B cell (primary cell): Measurements from ENCODE around the gene KCNA4. TPM values are rescaled to one million over a fixed set of nuclear protein-coding genes. Genes with fewer than 3 reads are reported as not detected.
"Not testable (repeated sequence)": the region's sequence is repeated elsewhere in the genome, so short reads cannot be mapped to it uniquely, and the experiment has no call there.

ENCODE experiments used
- ATAC-seq: fragments of 200-7000 bp; cut with Tn5 transposase; one replicate; pipeline ENCODE4 v1.10.0; 2021; ENCODE audit warnings: low read depth, mild to moderate bottlenecking, moderate number of reproducible peaks, moderate library complexity
- CTCF ChIA-PET: fragments of 350-600 bp; sonication (Branson Sonifier 250); formaldehyde crosslinking; loops from one replicate; lab custom pipeline; 2021; ENCODE audit warnings: antibody characterized with exemption, inconsistent platforms; lab: Charles Lee
- POLR2A ChIA-PET: fragments of 350-600 bp; sonication (Branson Sonifier 250); formaldehyde crosslinking; loops from one replicate; lab custom pipeline; 2021; ENCODE audit warnings: antibody characterized with exemption; lab: Charles Lee
- DNase-seq: peaks from one replicate; pipeline ENCODE4 v3.0.0; 2013
- H2AFZ ChIP-seq: 2 replicates; pipeline ENCODE4 v1.6.1; 2012; ENCODE audit warnings: mild to moderate bottlenecking, low read depth, low read length; ENCODE audit not compliant: insufficient read depth, poor library complexity, severe bottlenecking
- H3K27ac ChIP-seq, 2 donors: 1 replicate in 1 of 2; 2 replicates in 1 of 2; pipeline ENCODE4 v1.5.1; 2012 to 2013; ENCODE audit warnings: low read length in 2 of 2, mild to moderate bottlenecking in 2 of 2, moderate library complexity in 1 of 2
- H3K27me3 ChIP-seq, 4 experiments: fragments of 200-600 bp in 1 of 4; sonication (generic) in 1 of 4; replicated peaks in 1 of 4; 1 replicate in 2 of 4; 2 replicates in 2 of 4; pipeline versions ENCODE4 v1.6.1 to v1.7.0; 2013 to 2016; ENCODE audit warnings: low read length in 3 of 4, mild to moderate bottlenecking in 2 of 4, mixed read lengths in 1 of 4, moderate library complexity in 1 of 4; ENCODE audit not compliant: insufficient read depth in 4 of 4, control insufficient read depth in 3 of 4; ENCODE audit errors: control extremely low read depth in 1 of 4
- H3K36me3 ChIP-seq, 2 experiments: replicated peaks in 1 of 2; 1 replicate in 1 of 2; 2 replicates in 1 of 2; pipeline versions ENCODE4 v1.6.1 to v1.7.1; 2013; ENCODE audit warnings: low read length in 1 of 2; ENCODE audit not compliant: insufficient read depth in 2 of 2, control insufficient read depth in 1 of 2; ENCODE audit errors: control extremely low read depth in 1 of 2, extremely low read depth in 1 of 2
- H3K4me1 ChIP-seq, 2 donors: fragments of 200-600 bp in 1 of 2; sonication (generic) in 1 of 2; 1 replicate in 1 of 2; 2 replicates in 1 of 2; pipeline versions ENCODE4 v1.5.1 to v1.6.1; 2013 to 2017; ENCODE audit warnings: low read length in 2 of 2; ENCODE audit not compliant: control insufficient read depth in 2 of 2, insufficient read depth in 2 of 2
- H3K4me2 ChIP-seq: replicated peaks from 2 replicates; pipeline ENCODE3; 2012; ENCODE audit warnings: mild to moderate bottlenecking, low read depth, low read length; ENCODE audit not compliant: poor library complexity, severe bottlenecking
- H3K4me3 ChIP-seq, 5 experiments: fragments of 200-600 bp in 1 of 5; sonication (generic) in 1 of 5; 1 replicate in 3 of 5; 2 replicates in 2 of 5; pipeline versions ENCODE4 v1.5.1 to v1.7.0; 2011 to 2016; ENCODE audit warnings: low read length in 4 of 5, mild to moderate bottlenecking in 4 of 5, low read depth in 2 of 5, control low read depth in 1 of 5, moderate library complexity in 1 of 5; ENCODE audit not compliant: insufficient read depth in 1 of 5; ENCODE audit errors: control extremely low read depth in 1 of 5, extremely low read depth in 1 of 5
- H3K79me2 ChIP-seq: fragments of 200-600 bp; sonication (generic); one replicate; pipeline ENCODE4 v1.6.0; 2016; ENCODE audit warnings: low read length; ENCODE audit not compliant: control insufficient read depth, insufficient read depth
- H3K9ac ChIP-seq: fragments of 200-600 bp; sonication (generic); 2 replicates; pipeline ENCODE4 v1.6.1; 2017; ENCODE audit warnings: mild to moderate bottlenecking, low read length, moderate library complexity
- H3K9me3 ChIP-seq, 3 donors: one replicate each; pipeline versions ENCODE4 v1.6.1 to v1.7.1; 2013; ENCODE audit warnings: low read length in 2 of 3; ENCODE audit not compliant: control insufficient read depth in 2 of 3, insufficient read depth in 1 of 3; ENCODE audit errors: control extremely low read depth in 1 of 3
- H4K20me1 ChIP-seq: 2 replicates; pipeline ENCODE4 v1.6.0; 2012; ENCODE audit warnings: mild to moderate bottlenecking, low read length; ENCODE audit not compliant: insufficient read depth, control insufficient read depth, poor library complexity, severe bottlenecking
- H3K27ac Mint-ChIP-seq: one replicate; pipeline ENCODE4 v1.8.0; 2021; ENCODE audit warnings: mixed read lengths
- H3K27me3 Mint-ChIP-seq: one replicate; pipeline ENCODE4 v1.8.0; 2021; ENCODE audit warnings: mixed read lengths
- H3K4me1 Mint-ChIP-seq: one replicate; pipeline ENCODE4 v1.8.0; 2021; ENCODE audit warnings: mixed read lengths
- H3K4me3 Mint-ChIP-seq: one replicate; pipeline ENCODE4 v1.8.0; 2021; ENCODE audit warnings: mixed read lengths
- H3K9me3 Mint-ChIP-seq: one replicate; pipeline ENCODE4 v1.8.0; 2022; ENCODE audit warnings: mixed read lengths; ENCODE audit not compliant: insufficient read depth
- CTCF ChIP-seq: fragments of 200-600 bp; IDR thresholded peaks from one replicate; pipeline ENCODE4 v1.8.0; 2022; ENCODE audit warnings: antibody characterized with exemption, mild to moderate bottlenecking
- EZH2 ChIP-seq: IDR thresholded peaks from 2 replicates; pipeline ENCODE4 v1.6.1; 2012; ENCODE audit warnings: borderline replicate concordance, low read depth, mild to moderate bottlenecking, moderate library complexity, low read length; ENCODE audit not compliant: insufficient read depth, poor library complexity, severe bottlenecking
- WGBS: methylation state at CpG from one replicate; pipeline ENCODE4 v1.1.5; 2013; ENCODE audit warnings: missing lambda C conversion rate; ENCODE audit not compliant: insufficient coverage; 5-methylcytosine and 5-hydroxymethylcytosine counted together
- intact Hi-C: fragments of 100-400 bp; cut with micrococcal nuclease; formaldehyde crosslinking; loops from one replicate; pipeline ENCODE4 v1.10.0; 2022
- polyA plus RNA-seq: library from polyadenylated mRNA; depleted of rRNA; stranded (reverse); fragments of >200 nt; gene quantifications from 2 replicates; pipeline ENCODE4 v1.2.3, GENCODE V29; 2012
- total RNA-seq, 2 donors: library from RNA; stranded (reverse); fragments of 120-200 nt in 1 of 2; gene quantifications; 1 replicate in 1 of 2; 2 replicates in 1 of 2; pipeline versions ENCODE4 v1.2.3 to v1.2.4, GENCODE V29; 2013 to 2022

KCNA4 gene
- total and polyA plus RNA-seq, 2 donors (not counting 1 experiment from before 2014, with no cell fraction given) = not detected

DNA sequence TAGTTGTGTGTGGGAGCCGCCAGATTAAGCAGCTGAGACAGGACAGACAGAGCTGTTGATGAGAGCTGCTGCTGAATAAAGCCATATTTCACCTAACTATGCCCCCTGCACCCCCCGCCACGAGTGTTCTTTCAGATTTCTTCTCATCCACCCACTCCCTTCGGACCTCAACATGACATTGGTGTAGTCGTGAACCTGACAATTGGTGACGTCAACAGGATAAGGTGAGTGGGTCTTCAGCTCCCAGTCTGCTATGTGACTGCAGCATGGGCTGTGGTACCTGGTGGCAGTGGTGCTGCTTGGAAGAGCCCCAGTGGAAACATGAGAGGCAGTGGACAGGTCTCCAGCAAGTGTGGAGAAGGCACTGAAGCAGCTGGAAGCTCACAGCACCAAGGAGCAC, 28.3 kb upstream of the KCNA4 start:
- Histone ChIP-seq H4K20me1 (no peaks in the 10 kb centered on the region), H3K4me1 (no peaks in the 10 kb centered on the region), H3K36me3 (no peaks in the 10 kb centered on the region), H3K79me2 (no peaks in the 10 kb centered on the region), H3K4me2 (no peak overlapping the region), H2AFZ (no peak overlapping the region), H3K9me3 (no peaks in the 10 kb centered on the region), H3K27me3 (no peaks in the 10 kb centered on the region), H3K27ac (no peak overlapping the region), H3K9ac (no peak overlapping the region), H3K4me3 (no peak overlapping the region)
- ChIA-PET POLR2A (no interaction called here), CTCF (no interaction called here)
- H3K4me1 Mint-ChIP-seq = no peaks in the 10 kb centered on the region
- H3K9me3 Mint-ChIP-seq = peaks cover 2% of the 10 kb centered on the region
- DNase-seq = no peak
- H3K4me3 Mint-ChIP-seq = no peak overlapping the region
- intact Hi-C loops = no loop called here
- H3K27me3 Mint-ChIP-seq = no peaks in the 10 kb centered on the region
- H3K27ac Mint-ChIP-seq = no peak overlapping the region
- no peak for ATAC-seq
- TF ChIP-seq EZH2 (no peak), CTCF (no peak)
- 100% methylated on average over 2 of the region's 6 CpGs for WGBS

DNA sequence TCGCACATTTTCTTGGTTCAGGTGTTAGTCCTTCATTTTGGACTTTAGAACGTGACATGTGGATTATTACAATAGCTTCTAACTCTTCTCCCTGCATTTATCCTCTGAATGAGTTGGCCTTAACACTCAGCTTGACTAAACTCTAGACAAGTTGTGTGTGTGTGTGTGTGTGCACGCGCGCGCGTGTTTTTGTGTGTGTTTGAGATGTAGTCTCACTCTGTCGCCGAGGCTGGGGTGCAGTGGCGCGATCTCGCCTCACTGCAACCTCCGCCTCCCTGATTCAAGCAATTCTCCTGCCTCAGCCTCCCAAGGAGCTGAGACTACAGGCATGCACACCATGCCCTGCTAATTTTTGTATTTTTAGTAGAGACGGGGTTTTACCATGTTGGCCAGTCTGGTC, 24.3 kb upstream of the KCNA4 start:
- CTCF ChIA-PET = no interaction called here
- Histone ChIP-seq H3K9ac (no peak overlapping the region), H3K79me2 (no peaks in the 10 kb centered on the region), H3K27ac (no peak overlapping the region), H2AFZ (no peak overlapping the region), H3K4me3 (no peak overlapping the region), H3K27me3 (no peaks in the 10 kb centered on the region), H4K20me1 (no peaks in the 10 kb centered on the region), H3K36me3 (no peaks in the 10 kb centered on the region), H3K4me2 (no peak overlapping the region), H3K4me1 (no peaks in the 10 kb centered on the region), H3K9me3 (no peaks in the 10 kb centered on the region)
- no peak overlapping the region for H3K4me3 Mint-ChIP-seq
- 100% methylated on average over 2 of the region's 14 CpGs for WGBS
- no peaks in the 10 kb centered on the region for H3K27me3 Mint-ChIP-seq
- H3K27ac Mint-ChIP-seq = no peak overlapping the region
- no peaks in the 10 kb centered on the region for H3K4me1 Mint-ChIP-seq
- DNase-seq (no peak), ATAC-seq (no peak)
- peaks cover 2% of the 10 kb centered on the region for H3K9me3 Mint-ChIP-seq
- no peak for TF ChIP-seq CTCF
- TF ChIP-seq EZH2 = no peak
- POLR2A ChIA-PET = no interaction called here
- intact Hi-C loops = no loop called here

DNA sequence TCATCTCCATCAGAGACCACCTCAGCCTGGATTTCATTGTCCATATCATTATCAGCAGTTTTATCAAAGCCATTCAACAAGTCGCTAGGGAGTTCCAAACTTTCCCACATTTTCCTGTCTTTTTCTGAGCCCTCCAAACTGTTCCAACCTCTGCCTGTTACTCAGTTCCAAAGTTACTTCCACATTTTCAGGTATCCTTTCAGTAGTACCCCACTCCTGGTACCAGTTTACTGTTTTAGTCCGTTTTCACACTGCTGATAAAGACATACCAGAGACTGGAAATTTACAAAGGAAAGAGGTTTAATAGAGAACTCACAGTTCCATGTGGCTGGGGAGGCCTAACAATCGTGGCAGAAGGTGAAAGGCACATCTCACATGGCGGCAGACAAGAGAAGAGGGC, 17.9 kb upstream of the KCNA4 start:
- H3K4me2 ChIP-seq, CTCF ChIA-PET, H3K9ac ChIP-seq, intact Hi-C loops, H3K4me3 Mint-ChIP-seq, H3K27me3 ChIP-seq, H3K9me3 Mint-ChIP-seq, H3K9me3 ChIP-seq, H3K4me1 ChIP-seq, H3K27ac Mint-ChIP-seq, DNase-seq, H4K20me1 ChIP-seq, ATAC-seq, H2AFZ ChIP-seq, H3K27me3 Mint-ChIP-seq, H3K36me3 ChIP-seq, POLR2A ChIA-PET, H3K4me1 Mint-ChIP-seq, H3K4me3 ChIP-seq, H3K79me2 ChIP-seq, H3K27ac ChIP-seq: not testable (repeated sequence)
- WGBS = 73% methylated on average over 3 of the region's 4 CpGs
